Gastroesophageal sphincter (tissue), 4 donors: ENCODE measurements around the gene FBLIM1. TPM values are rescaled to one million over a fixed set of nuclear protein-coding genes. Genes with fewer than 3 reads are reported as not detected.

Source experiments
- ATAC-seq: fragments of 150-250 bp; one replicate; pipeline ENCODE4 v1.9.1; 2016; ENCODE audit warnings: mild to moderate bottlenecking, moderate library complexity
- H3K27ac ChIP-seq, 4 donors: fragments of 200-600 bp; sonication (generic) in 3 of 4; 1 replicate in 3 of 4; 2 replicates in 1 of 4; pipeline ENCODE4 v1.5.1; 2016 to 2019
- H3K27me3 ChIP-seq: fragments of 200-600 bp; sonication (generic); one replicate; pipeline ENCODE4 v1.5.1; 2019
- H3K36me3 ChIP-seq, 2 donors: fragments of 200-600 bp; sonication (generic); one replicate each; pipeline ENCODE4 v1.5.1; 2019; ENCODE audit warnings: control low read depth in 1 of 2
- H3K4me1 ChIP-seq, 3 donors: fragments of 200-600 bp; sonication (generic); 1 replicate in 2 of 3; 2 replicates in 1 of 3; pipeline ENCODE4 v1.5.1; 2016 to 2019; ENCODE audit warnings: control low read depth in 2 of 3
- H3K4me3 ChIP-seq, 2 donors: fragments of 200-600 bp; sonication (generic); one replicate each; pipeline ENCODE4 v1.5.1; 2019; ENCODE audit warnings: mild to moderate bottlenecking in 1 of 2, moderate library complexity in 1 of 2
- H3K9me3 ChIP-seq, 3 donors: fragments of 200-600 bp; sonication (generic); one replicate each; pipeline ENCODE4 v1.5.1; 2017 to 2019; ENCODE audit warnings: control low read depth in 2 of 3
- CTCF ChIP-seq, 4 experiments: fragments of 200-600 bp in 2 of 4; fragments of 450-650 bp in 2 of 4; sonication (generic) in 1 of 4; IDR thresholded peaks; one replicate each; pipeline ENCODE4 v1.5.1; 2017 to 2019; ENCODE audit warnings: antibody characterized with exemption in 4 of 4, mild to moderate bottlenecking in 2 of 4, moderate library complexity in 2 of 4
- EP300 ChIP-seq: sonication (generic); formaldehyde crosslinking; IDR thresholded peaks from one replicate; pipeline ENCODE4 v1.6.1; 2017; ENCODE audit warnings: antibody characterized with exemption, mild to moderate bottlenecking
- POLR2A ChIP-seq, 2 donors: fragments of 450-650 bp; IDR thresholded peaks; one replicate each; pipeline ENCODE4 v1.6.1; 2017; ENCODE audit warnings: antibody characterized with exemption in 2 of 2, mild to moderate bottlenecking in 2 of 2, moderate library complexity in 1 of 2
- POLR2AphosphoS5 ChIP-seq: sonication (generic); formaldehyde crosslinking; IDR thresholded peaks from one replicate; pipeline ENCODE4 v1.6.1; 2017; ENCODE audit warnings: antibody characterized with exemption
- WGBS, 2 donors: methylation state at CpG; one replicate each; pipeline ENCODE4 v1.1.5; 2018; ENCODE audit warnings: low coverage in 1 of 2; 5-methylcytosine and 5-hydroxymethylcytosine counted together
- total RNA-seq, 4 donors: library from RNA; depleted of rRNA; stranded (reverse); fragments of >200 nt; gene quantifications; one replicate each; pipeline ENCODE4 v1.1.0, GENCODE V29; 2016

The FBLIM1 gene
- total RNA-seq, 4 donors from 2014 or later, result 40.4 to 106 (median 47.0) TPM

DNA sequence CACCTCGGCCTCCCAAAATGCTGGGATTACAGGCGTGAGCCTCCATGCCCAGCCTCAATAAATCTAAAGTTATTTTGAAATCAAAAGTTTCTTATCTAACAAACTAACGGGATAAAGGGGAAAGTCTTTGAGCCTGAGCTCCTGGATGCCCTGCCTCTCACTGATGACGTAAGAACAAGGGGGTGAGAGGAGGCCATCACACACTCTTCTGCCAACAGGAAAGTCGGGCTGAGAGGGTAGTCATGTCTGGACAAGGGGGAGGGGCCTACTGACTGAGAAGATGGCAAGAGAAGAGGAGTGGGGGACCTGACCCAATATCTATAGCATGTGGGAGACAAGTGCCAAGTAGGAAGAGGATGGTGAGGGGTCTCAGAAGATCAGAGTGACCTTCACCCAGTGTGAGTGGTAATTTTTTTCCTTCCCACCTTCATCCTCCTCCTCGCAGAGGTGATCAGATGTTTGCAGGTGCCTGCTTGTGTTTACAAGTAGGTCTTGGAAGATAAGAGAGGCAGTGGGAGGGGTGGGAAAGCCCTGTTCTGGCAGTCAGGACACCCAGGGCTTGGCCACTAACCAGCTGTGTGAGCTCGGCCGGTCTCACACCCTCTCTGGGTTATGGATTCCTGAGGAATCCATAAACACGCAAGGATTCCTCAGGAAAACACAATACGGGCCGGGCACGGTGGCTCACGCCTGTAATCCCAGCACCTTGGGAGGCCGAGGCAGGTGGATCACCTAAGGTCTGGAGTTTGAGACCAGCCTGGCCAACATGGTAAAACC is 39.2 kb downstream of the FBLIM1 start:
- Histone ChIP-seq H3K36me3 (no peaks in the 10 kb centered on the region), H3K4me1 (peaks cover 0 to 66% (median 25%) of the 10 kb centered on the region in 3 donors), H3K4me3 (no peak overlapping the region), H3K27ac (peak overlapping the region in 3 of 4 donors; percentile 37 to 83 (median 50)), H3K9me3 (no peaks in the 10 kb centered on the region), H3K27me3 (no peaks in the 10 kb centered on the region)
- ATAC-seq, result no peak
- no peak for TF ChIP-seq POLR2A (IDR thresholded peaks at IDR 0.05)
- TF ChIP-seq CTCF (IDR thresholded peaks at IDR 0.05), result no peak
- no peak for TF ChIP-seq POLR2AphosphoS5
- TF ChIP-seq EP300, result no peak
- WGBS, 2 donors, result 86 to 100% methylated on average over 2 to 7 of the region's 14 CpGs

DNA sequence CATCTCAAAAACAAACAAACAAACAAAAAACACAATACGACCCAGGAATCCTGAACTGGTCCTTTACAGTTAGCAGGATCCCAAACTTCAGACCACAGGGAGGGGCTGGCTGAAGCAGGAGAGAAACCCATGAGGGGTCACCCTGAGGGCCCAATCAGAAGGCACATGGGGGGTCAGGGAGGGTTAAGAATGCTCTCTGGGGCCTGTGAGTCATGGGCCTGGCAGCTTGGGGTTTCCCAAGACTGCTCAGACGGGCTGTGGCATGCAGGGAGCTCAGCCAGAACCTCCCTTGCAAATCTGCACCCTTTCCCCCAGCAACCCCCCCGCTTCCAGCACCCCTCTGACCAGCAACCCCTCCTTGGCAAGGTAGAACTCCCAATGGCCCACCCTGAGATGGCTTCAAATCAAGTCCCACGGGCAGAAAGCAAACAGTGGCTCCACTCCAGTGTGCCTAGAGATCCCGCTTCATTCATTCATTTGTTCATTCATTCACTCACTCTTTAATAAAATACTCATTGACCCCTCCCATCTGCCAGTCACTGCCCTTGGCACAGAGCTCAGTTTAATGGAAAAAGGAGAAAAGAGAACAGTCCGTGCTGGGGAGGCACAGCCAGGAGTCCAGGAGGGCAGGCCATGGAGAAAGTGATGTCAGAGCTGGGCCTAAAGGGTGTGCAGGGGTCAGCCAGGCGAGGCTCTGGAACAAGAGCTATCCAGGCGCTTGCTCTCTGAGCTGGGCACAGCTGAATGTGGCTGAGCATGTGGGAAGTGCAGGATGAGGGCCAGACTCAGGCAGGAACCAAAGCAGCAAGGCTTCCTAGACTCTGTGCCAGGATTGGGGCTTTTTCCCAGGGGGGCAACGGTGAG is 40.6 kb downstream of the FBLIM1 start:
- Histone ChIP-seq H3K27ac (peak overlapping the region in 3 of 4 donors; percentile 66 to 83 (median 71)), H3K27me3 (no peaks in the 10 kb centered on the region), H3K9me3 (no peaks in the 10 kb centered on the region), H3K4me3 (no peak overlapping the region), H3K4me1 (peaks cover 0 to 60% (median 25%) of the 10 kb centered on the region in 3 donors), H3K36me3 (no peaks in the 10 kb centered on the region)
- ATAC-seq, result peak; percentile 86
- WGBS, 2 donors, result 17 to 20% methylated on average over 2 to 3 of the region's 9 CpGs
- no peak for TF ChIP-seq EP300
- peak; percentile 83 for TF ChIP-seq POLR2AphosphoS5
- TF ChIP-seq POLR2A (IDR thresholded peaks at IDR 0.05), result no peak
- TF ChIP-seq CTCF (IDR thresholded peaks at IDR 0.05), result no peak

GRCh38 chr1:15799928-15800835 is 41.6 kb downstream of the FBLIM1 start:
- no peak for TF ChIP-seq POLR2AphosphoS5
- TF ChIP-seq CTCF (IDR thresholded peaks at IDR 0.05), result no peak
- Histone ChIP-seq H3K27ac (peak overlapping the region in 3 of 4 donors; percentile 66 to 83 (median 71)), H3K27me3 (no peaks in the 10 kb centered on the region), H3K4me1 (peaks cover 0 to 59% (median 25%) of the 10 kb centered on the region in 3 donors), H3K9me3 (no peaks in the 10 kb centered on the region), H3K36me3 (no peaks in the 10 kb centered on the region), H3K4me3 (no peak overlapping the region)
- peak; percentile 23 for ATAC-seq
- WGBS, 2 donors, result 32 to 50% methylated on average over 2 to 10 of the region's 22 CpGs

GRCh38 chr1:15802234-15802965 is 43.8 kb downstream of the FBLIM1 start:
- Histone ChIP-seq H3K9me3 (no peaks in the 10 kb centered on the region), H3K4me3 (no peak overlapping the region), H3K4me1 (peaks cover 0 to 40% (median 25%) of the 10 kb centered on the region in 3 donors), H3K27me3 (no peaks in the 10 kb centered on the region), H3K27ac (no peak overlapping the region), H3K36me3 (no peaks in the 10 kb centered on the region)
- TF ChIP-seq POLR2AphosphoS5, result no peak
- TF ChIP-seq POLR2A (IDR thresholded peaks at IDR 0.05), result no peak
- TF ChIP-seq CTCF (IDR thresholded peaks at IDR 0.05), result no peak
- no peak for ATAC-seq
- 77 to 83% methylated on average over 14 to 17 of the region's 17 CpGs for WGBS, 2 donors
